Testis (tissue), 3 donors: ENCODE data around the gene ETS1. TPM values are rescaled to one million over a fixed set of nuclear protein-coding genes. Genes with fewer than 3 reads are reported as not detected.

Experiments used
- DNase-seq: peaks from one replicate; pipeline ENCODE4 v3.0.0-alpha.2; 2019
- H3K27ac ChIP-seq, 2 donors: fragments of 200-600 bp; sonication (generic); one replicate each; pipeline ENCODE4 v1.5.1; 2019
- H3K27me3 ChIP-seq: fragments of 200-600 bp; sonication (generic); one replicate; pipeline ENCODE4 v1.5.1; 2019
- H3K36me3 ChIP-seq: fragments of 200-600 bp; sonication (generic); one replicate; pipeline ENCODE4 v1.5.1; 2017; ENCODE audit warnings: low read depth; ENCODE audit errors: missing control alignments
- H3K4me1 ChIP-seq: fragments of 200-600 bp; sonication (generic); one replicate; pipeline ENCODE4 v1.5.1; 2019
- H3K4me3 ChIP-seq, 2 donors: fragments of 200-600 bp; sonication (generic); one replicate each; pipeline ENCODE4 v1.5.1; 2017 to 2019
- H3K9me3 ChIP-seq: fragments of 200-600 bp; sonication (generic); one replicate; pipeline ENCODE4 v1.5.1; 2017
- CTCF ChIP-seq, 3 experiments: fragments of 450-650 bp in 2 of 3; fragments of 200-600 bp in 1 of 3; sonication (generic) in 1 of 3; IDR thresholded peaks; one replicate each; pipeline ENCODE4 v1.5.1; 2016 to 2019; ENCODE audit warnings: antibody characterized with exemption in 3 of 3, mild to moderate bottlenecking in 2 of 3, moderate library complexity in 1 of 3
- POLR2A ChIP-seq: fragments of 450-650 bp; IDR thresholded peaks from one replicate; pipeline ENCODE4 v1.6.1; 2017; ENCODE audit warnings: antibody characterized with exemption, mild to moderate bottlenecking, moderate library complexity
- WGBS, 2 donors: methylation state at CpG; one replicate each; pipeline ENCODE4 v1.1.5; 2018; 5-methylcytosine and 5-hydroxymethylcytosine counted together
- intact Hi-C: fragments of 100-400 bp; cut with DNase I; formaldehyde crosslinking; loops from one replicate; pipeline ENCODE4 v1.15.1; 2023; ENCODE audit warnings: low total_unique reads
- polyA plus RNA-seq: library from polyadenylated mRNA; stranded (reverse); fragments of 350-450 nt; fragmentation: Illumina TruSeq; extraction: RNeasy Lipid Tissue Mini Kit (QIAGEN cat#74804); gene quantifications from one replicate; pipeline ENCODE4 v1.2.3, GENCODE V29; 2014; ENCODE audit warnings: low read depth, low replicate concordance; ENCODE audit not compliant: insufficient read depth
- total RNA-seq, 2 donors: library from RNA; depleted of rRNA; stranded (reverse); fragments of >200 nt; gene quantifications; one replicate each; pipeline ENCODE4 v1.2.3, GENCODE V29; 2016

Gene ETS1
- total and polyA plus RNA-seq, 3 donors from 2014 or later, result 15.1 to 21.1 (median 15.3) TPM

GRCh38 chr11:128476049-128476448 is 111.3 kb downstream of the ETS1 start:
- Histone ChIP-seq H3K27me3 (no peaks in the 10 kb centered on the region), H3K4me1 (peaks cover 35% of the 10 kb centered on the region), H3K27ac (no peak overlapping the region), H3K9me3 (no peaks in the 10 kb centered on the region), H3K36me3 (no peaks in the 10 kb centered on the region), H3K4me3 (no peak overlapping the region)
- WGBS, 2 donors, result 47 to 50% methylated on average over 1 of the region's 1 CpG
- intact Hi-C loops, result no loop called here
- no peak for TF ChIP-seq CTCF (IDR thresholded peaks at IDR 0.05)
- no peak for TF ChIP-seq POLR2A
- DNase-seq, result no peak

- H3K27ac ChIP-seq, result no peak overlapping the region
- intact Hi-C loops, result no loop called here
- no peak for DNase-seq
- no peaks in the 10 kb centered on the region for H3K9me3 ChIP-seq
- H3K36me3 ChIP-seq, result no peaks in the 10 kb centered on the region
- no peak overlapping the region for H3K4me3 ChIP-seq
- no peaks in the 10 kb centered on the region for H3K27me3 ChIP-seq
- WGBS, 2 donors, result 63 to 68% methylated on average over 8 of the region's 8 CpGs
- peaks cover 22% of the 10 kb centered on the region for H3K4me1 ChIP-seq
- no peak for TF ChIP-seq CTCF (IDR thresholded peaks at IDR 0.05)
- TF ChIP-seq POLR2A, result no peak
These were observed 113.1 kb downstream of the ETS1 start for GRCh38 chr11:128474036-128474874.

- intact Hi-C loops, result no loop called here
- Histone ChIP-seq H3K36me3 (no peaks in the 10 kb centered on the region), H3K4me3 (no peak overlapping the region), H3K9me3 (no peaks in the 10 kb centered on the region), H3K27me3 (no peaks in the 10 kb centered on the region), H3K27ac (no peak overlapping the region), H3K4me1 (peaks cover 18% of the 10 kb centered on the region)
- no peak for DNase-seq
- no peak for TF ChIP-seq POLR2A
- WGBS, 2 donors, result 55 to 64% methylated on average over 3 to 4 of the region's 4 CpGs
These were observed 113.7 kb downstream of the ETS1 start for GRCh38 chr11:128473636-128474035.

GRCh38 chr11:128472128-128473089 is 114.9 kb downstream of the ETS1 start:
- peaks cover 18% of the 10 kb centered on the region for H3K4me1 ChIP-seq

More at GRCh38 chr11:128472128-128473089, 114.9 kb downstream of the ETS1 start:
- Histone ChIP-seq H3K27me3 (no peaks in the 10 kb centered on the region), H3K9me3 (no peaks in the 10 kb centered on the region), H3K4me3 (no peak overlapping the region), H3K27ac (no peak overlapping the region), H3K36me3 (no peaks in the 10 kb centered on the region)
- 69 to 77% methylated on average over 11 of the region's 11 CpGs for WGBS, 2 donors
- intact Hi-C loops, result no loop called here
- TF ChIP-seq CTCF (IDR thresholded peaks at IDR 0.05) (no peak), POLR2A (no peak)
- no peak for DNase-seq
